DND-41 (cell line): Measurements from ENCODE around the gene ATP6V0E1.
A peak's percentile ranks its signal among the peaks of the same experiment; 100 is the strongest.

ENCODE experiments used
- CTCF ChIP-seq: IDR thresholded peaks from 2 replicates; pipeline ENCODE4 v1.5.1; 2012; ENCODE audit warnings: borderline replicate concordance, low read length, moderate library complexity, mild to moderate bottlenecking; ENCODE audit not compliant: poor library complexity, severe bottlenecking; ENCODE audit errors: extremely low read depth
- EZH2 ChIP-seq: IDR thresholded peaks from 3 replicates; pipeline ENCODE4 v1.6.1; 2012; ENCODE audit warnings: borderline replicate concordance, low read depth, mild to moderate bottlenecking, moderate library complexity, low read length, inconsistent platforms; ENCODE audit not compliant: severe bottlenecking

GRCh38 chr5:172939071-172939470 is 44.5 kb upstream of the ATP6V0E1 start:
- TF ChIP-seq CTCF (peak; percentile 54), EZH2 (no peak)
